ENCODE measurements around the gene GSX1. TPM values are rescaled to one million over a fixed set of nuclear protein-coding genes. Genes with fewer than 3 reads are reported as not detected.

GSX1 gene
- total and polyA plus RNA-seq, 2 donors (not counting 1 experiment from before 2014, with no cell fraction given) = not detected

DNA sequence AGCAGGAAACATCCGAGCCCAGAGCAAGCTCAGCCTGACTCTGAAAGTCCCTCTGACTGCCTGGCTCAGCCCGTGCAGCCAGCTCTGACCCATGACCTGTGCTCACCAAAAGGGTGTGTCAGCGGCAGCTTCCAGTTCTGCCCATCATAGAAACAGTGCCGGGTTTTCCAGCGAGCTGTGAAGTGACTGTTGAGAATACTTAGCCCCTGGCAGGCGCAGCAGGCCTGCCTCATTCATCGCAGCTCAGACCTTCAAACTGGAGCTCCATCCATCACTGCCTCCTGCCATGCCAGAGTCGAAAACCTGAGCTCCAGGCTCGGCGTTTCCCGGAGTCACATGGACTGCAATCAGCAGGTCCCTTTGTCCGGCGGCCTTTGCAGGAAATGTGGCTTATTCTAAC lies 16.3 kb upstream of the GSX1 start:
- no peak for DNase-seq (ENCODE audit: low read depth in 2 of 2)
- no peak overlapping the region for H3K9ac ChIP-seq (ENCODE audit: insufficient read depth, low read length)
- H4K20me1 ChIP-seq (ENCODE audit: control insufficient read depth, extremely low read depth, insufficient read depth, low read length) = no peaks in the 10 kb centered on the region
- no peaks in the 10 kb centered on the region for H3K9me3 ChIP-seq (ENCODE audit: control insufficient read depth, insufficient read depth, low read depth, low read length)
- no peak overlapping the region for H2AFZ ChIP-seq (ENCODE audit: low read length)
- no peak overlapping the region for H3K4me3 ChIP-seq (replicated peaks in 1 of 4; ENCODE audit: control extremely low read depth in 1 of 4, insufficient read depth in 1 of 4, low read depth in 3 of 4, low read length in 4 of 4)
- H3K79me2 ChIP-seq (ENCODE audit: control insufficient read depth, insufficient read depth, low read length) = no peaks in the 10 kb centered on the region
- H3K4me1 ChIP-seq (ENCODE audit: control insufficient read depth, extremely low read depth, insufficient read depth, low read length) = no peaks in the 10 kb centered on the region
- H3K36me3 ChIP-seq (ENCODE audit: control insufficient read depth, insufficient read depth, low read length) = no peaks in the 10 kb centered on the region
- no peak overlapping the region for H3K4me2 ChIP-seq (ENCODE audit: extremely low read depth, insufficient read depth, low read length)
- H3K27me3 ChIP-seq (ENCODE audit: control insufficient read depth, insufficient read depth, low read length) = no peaks in the 10 kb centered on the region
- no peak overlapping the region for H3K27ac ChIP-seq (ENCODE audit: insufficient read depth, low read length)
- TF ChIP-seq EZH2 (IDR thresholded peaks at IDR 0.05; ENCODE audit: low read length, missing control alignments) = no peak
- TF ChIP-seq, protein P1, sequence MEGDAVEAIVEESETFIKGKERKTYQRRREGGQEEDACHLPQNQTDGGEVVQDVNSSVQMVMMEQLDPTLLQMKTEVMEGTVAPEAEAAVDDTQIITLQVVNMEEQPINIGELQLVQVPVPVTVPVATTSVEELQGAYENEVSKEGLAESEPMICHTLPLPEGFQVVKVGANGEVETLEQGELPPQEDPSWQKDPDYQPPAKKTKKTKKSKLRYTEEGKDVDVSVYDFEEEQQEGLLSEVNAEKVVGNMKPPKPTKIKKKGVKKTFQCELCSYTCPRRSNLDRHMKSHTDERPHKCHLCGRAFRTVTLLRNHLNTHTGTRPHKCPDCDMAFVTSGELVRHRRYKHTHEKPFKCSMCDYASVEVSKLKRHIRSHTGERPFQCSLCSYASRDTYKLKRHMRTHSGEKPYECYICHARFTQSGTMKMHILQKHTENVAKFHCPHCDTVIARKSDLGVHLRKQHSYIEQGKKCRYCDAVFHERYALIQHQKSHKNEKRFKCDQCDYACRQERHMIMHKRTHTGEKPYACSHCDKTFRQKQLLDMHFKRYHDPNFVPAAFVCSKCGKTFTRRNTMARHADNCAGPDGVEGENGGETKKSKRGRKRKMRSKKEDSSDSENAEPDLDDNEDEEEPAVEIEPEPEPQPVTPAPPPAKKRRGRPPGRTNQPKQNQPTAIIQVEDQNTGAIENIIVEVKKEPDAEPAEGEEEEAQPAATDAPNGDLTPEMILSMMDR (conservative IDR thresholded peaks at IDR 0.05 in 1 of 2, IDR thresholded peaks at IDR 0.05 in 1 of 2; ENCODE audit: low read depth in 1 of 2, low read length in 2 of 2) = no peak

DNA sequence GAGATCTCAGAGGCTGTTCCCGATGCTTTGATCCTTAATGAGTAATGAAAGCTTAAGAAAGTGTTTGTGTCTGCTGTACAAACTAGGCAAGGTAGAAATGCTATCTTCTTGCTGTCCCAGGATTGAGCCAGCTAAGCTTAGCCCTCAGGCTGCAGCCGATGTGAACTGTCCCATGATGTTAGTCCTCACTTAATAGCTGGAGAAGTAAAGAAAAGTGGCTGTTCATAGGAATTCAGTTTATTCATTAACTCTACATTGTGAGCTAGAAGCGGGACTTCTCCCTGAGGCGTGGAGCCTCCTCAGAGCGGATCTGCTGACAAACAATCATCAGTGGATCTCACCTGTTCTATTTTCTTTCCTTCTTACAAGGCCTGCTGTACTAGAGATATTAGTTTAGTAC lies 10.1 kb upstream of the GSX1 start:
- no peak for DNase-seq (ENCODE audit: low read depth in 2 of 2)
- no peak overlapping the region for H3K4me2 ChIP-seq (ENCODE audit: extremely low read depth, insufficient read depth, low read length)
- H3K4me3 ChIP-seq (replicated peaks in 1 of 4; ENCODE audit: control extremely low read depth in 1 of 4, insufficient read depth in 1 of 4, low read depth in 3 of 4, low read length in 4 of 4) = no peak overlapping the region
- no peaks in the 10 kb centered on the region for H4K20me1 ChIP-seq (ENCODE audit: control insufficient read depth, extremely low read depth, insufficient read depth, low read length)
- TF ChIP-seq, protein P1 (conservative IDR thresholded peaks at IDR 0.05 in 1 of 2, IDR thresholded peaks at IDR 0.05 in 1 of 2; ENCODE audit: low read depth in 1 of 2, low read length in 2 of 2) = no peak
- TF ChIP-seq EZH2 (IDR thresholded peaks at IDR 0.05; ENCODE audit: low read length, missing control alignments) = no peak
- no peaks in the 10 kb centered on the region for H3K36me3 ChIP-seq (ENCODE audit: control insufficient read depth, insufficient read depth, low read length)
- H3K27me3 ChIP-seq (ENCODE audit: control insufficient read depth, insufficient read depth, low read length) = peaks cover 3% of the 10 kb centered on the region
- H3K9me3 ChIP-seq (ENCODE audit: control insufficient read depth, insufficient read depth, low read depth, low read length) = no peaks in the 10 kb centered on the region
- H2AFZ ChIP-seq (ENCODE audit: low read length) = no peak overlapping the region
- no peaks in the 10 kb centered on the region for H3K79me2 ChIP-seq (ENCODE audit: control insufficient read depth, insufficient read depth, low read length)
- no peak overlapping the region for H3K9ac ChIP-seq (ENCODE audit: insufficient read depth, low read length)
- H3K4me1 ChIP-seq (ENCODE audit: control insufficient read depth, extremely low read depth, insufficient read depth, low read length) = no peaks in the 10 kb centered on the region
- H3K27ac ChIP-seq (ENCODE audit: insufficient read depth, low read length) = no peak overlapping the region

DNA sequence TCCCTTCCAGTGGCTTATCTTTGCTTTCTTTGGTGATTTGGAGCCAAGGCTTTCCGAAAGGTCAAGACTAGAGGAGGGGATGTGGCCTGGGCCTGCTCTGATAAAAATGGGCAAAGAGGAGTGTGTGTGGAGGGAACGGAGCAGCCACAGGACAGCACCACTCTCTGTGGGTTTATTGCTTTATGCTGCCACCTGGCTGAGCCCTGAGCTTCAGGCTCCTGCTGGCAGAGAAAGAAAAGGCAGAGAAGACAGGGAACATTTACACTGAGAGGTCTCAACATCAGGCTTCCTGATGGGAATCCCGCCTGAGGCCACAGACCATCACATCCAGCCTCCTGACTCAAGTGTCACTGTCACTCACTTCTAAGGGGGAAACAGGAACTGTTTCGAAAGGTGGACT lies 9.2 kb upstream of the GSX1 start:
- no peaks in the 10 kb centered on the region for H3K9me3 ChIP-seq (ENCODE audit: control insufficient read depth, insufficient read depth, low read depth, low read length)
- no peak overlapping the region for H2AFZ ChIP-seq (ENCODE audit: low read length)
- no peaks in the 10 kb centered on the region for H3K79me2 ChIP-seq (ENCODE audit: control insufficient read depth, insufficient read depth, low read length)
- no peak overlapping the region for H3K27ac ChIP-seq (ENCODE audit: insufficient read depth, low read length)
- no peaks in the 10 kb centered on the region for H3K36me3 ChIP-seq (ENCODE audit: control insufficient read depth, insufficient read depth, low read length)
- H3K9ac ChIP-seq (ENCODE audit: insufficient read depth, low read length) = no peak overlapping the region
- H3K4me3 ChIP-seq (replicated peaks in 1 of 4; ENCODE audit: control extremely low read depth in 1 of 4, insufficient read depth in 1 of 4, low read depth in 3 of 4, low read length in 4 of 4) = no peak overlapping the region
- peak; percentile 3 to 19 for DNase-seq (ENCODE audit: low read depth in 2 of 2)
- H3K4me1 ChIP-seq (ENCODE audit: control insufficient read depth, extremely low read depth, insufficient read depth, low read length) = no peaks in the 10 kb centered on the region
- no peak for TF ChIP-seq EZH2 (IDR thresholded peaks at IDR 0.05; ENCODE audit: low read length, missing control alignments)
- TF ChIP-seq, protein P1 (conservative IDR thresholded peaks at IDR 0.05 in 1 of 2, IDR thresholded peaks at IDR 0.05 in 1 of 2; ENCODE audit: low read depth in 1 of 2, low read length in 2 of 2) = peak; percentile 29 to 31
- peaks cover 4% of the 10 kb centered on the region for H3K27me3 ChIP-seq (ENCODE audit: control insufficient read depth, insufficient read depth, low read length)
- no peak overlapping the region for H3K4me2 ChIP-seq (ENCODE audit: extremely low read depth, insufficient read depth, low read length)
- H4K20me1 ChIP-seq (ENCODE audit: control insufficient read depth, extremely low read depth, insufficient read depth, low read length) = no peaks in the 10 kb centered on the region
